GM21529 (cell line): ENCODE results near the gene IDH3A.
"Not testable (repeated sequence)": the region's sequence is repeated elsewhere in the genome, so short reads cannot be mapped to it uniquely, and the experiment has no call there.

Experiments
- ATAC-seq: cut with Tn5 transposase; IDR thresholded peaks from one replicate; pipeline ENCODE4 v1.9.1; 2021; ENCODE audit not compliant: unreplicated experiment

IDH3A gene

DNA sequence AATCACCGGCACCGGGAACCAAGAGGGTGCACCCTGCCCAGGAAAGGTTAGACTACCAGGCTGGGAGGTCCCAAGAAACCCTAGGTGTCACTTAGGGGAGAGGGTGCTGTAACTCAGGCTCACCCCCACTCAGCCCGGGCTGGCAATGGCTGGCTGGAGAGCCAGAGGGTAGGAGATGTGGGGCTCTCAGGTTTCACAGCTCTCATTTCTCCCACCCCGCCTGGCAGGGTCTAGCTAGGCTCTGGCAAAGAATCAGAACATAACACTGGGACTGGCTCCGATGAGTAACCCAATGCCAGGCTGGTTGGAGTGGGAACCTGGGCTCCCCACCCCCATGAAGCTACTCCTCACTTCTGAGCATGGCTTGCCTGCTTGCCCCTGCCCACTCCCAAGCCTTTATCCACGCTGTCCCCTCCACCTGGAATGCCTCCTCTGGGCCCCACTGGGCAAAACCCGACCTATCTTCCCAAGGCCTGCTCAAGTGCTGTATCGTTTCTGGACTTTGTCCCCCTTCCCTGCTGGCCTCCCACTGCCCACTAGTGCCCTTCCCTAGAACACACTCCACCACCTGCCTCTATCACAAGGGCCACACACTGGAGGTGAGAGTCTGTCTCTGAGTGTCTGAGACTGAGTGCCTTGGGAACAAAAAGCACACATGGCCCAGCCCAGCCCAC lies 19.9 kb upstream of the IDH3A start:
- no peak for ATAC-seq

DNA sequence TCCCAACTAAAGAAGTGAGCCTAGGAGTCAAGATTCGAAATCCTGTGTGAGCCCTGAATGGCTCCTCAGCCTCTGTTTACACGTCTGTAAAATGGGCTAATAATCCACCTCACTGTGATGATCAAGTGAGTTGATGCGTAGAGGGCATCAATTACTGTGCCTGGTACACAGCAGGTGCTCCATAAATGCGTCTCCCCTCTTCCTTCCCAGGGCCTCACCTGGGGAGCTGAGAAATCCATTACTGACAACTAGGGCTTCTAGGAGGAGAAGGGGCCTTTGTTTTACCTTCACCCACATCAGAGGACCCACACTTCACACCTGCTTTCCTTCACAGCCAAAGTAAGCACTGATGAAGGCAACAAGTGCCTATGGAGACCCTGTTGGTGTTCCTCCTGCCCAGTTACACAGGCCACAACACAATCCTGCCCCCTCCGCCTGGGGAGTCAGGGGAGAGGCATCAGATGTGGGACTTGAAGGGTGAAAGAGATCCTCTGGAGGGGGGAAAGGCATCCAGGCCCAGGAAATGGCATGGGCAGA lies 19.3 kb upstream of the IDH3A start:
- ATAC-seq = no peak

DNA sequence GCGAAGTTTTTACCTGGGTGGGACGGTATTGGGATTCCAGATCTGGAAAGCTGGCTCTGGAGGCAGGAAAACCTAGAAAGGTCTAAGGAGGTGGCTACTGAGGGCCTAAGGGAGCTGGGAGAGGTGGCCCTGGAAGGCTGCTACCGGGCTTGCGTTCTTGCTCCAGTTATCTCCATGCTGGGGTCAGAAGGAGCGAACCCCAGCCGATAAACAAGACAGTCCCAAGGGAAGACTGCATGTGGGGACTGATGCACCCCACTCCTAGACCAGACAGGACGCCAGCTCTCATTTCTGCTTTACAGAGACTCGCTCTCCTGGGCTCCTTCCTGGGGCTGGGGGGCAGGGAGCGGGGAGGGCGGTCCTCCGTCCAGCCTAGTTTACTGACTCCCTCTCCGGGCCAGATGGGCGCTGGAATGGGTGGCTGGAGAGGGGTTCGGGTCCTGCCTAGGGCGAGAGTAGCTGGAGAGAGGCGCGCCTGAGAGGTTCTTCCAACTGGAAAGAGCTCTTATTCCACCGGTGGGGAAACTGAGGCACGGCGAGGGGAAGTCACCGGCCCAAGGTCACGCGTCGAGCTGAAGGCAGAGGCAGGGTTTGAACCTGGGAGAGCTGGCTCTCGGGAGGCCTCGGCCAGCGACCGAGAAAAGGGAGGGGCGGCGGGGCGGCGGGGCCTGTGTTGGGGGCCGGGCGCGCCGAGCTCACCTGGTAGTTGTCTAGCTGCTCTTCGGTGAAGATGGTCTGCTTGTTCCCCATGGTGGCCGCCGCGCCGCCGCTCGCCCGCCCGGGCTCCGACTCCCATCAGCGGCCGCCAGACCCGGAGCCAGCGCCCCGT lies 18.5 kb upstream of the IDH3A start:
- ATAC-seq = peak; percentile 32

DNA sequence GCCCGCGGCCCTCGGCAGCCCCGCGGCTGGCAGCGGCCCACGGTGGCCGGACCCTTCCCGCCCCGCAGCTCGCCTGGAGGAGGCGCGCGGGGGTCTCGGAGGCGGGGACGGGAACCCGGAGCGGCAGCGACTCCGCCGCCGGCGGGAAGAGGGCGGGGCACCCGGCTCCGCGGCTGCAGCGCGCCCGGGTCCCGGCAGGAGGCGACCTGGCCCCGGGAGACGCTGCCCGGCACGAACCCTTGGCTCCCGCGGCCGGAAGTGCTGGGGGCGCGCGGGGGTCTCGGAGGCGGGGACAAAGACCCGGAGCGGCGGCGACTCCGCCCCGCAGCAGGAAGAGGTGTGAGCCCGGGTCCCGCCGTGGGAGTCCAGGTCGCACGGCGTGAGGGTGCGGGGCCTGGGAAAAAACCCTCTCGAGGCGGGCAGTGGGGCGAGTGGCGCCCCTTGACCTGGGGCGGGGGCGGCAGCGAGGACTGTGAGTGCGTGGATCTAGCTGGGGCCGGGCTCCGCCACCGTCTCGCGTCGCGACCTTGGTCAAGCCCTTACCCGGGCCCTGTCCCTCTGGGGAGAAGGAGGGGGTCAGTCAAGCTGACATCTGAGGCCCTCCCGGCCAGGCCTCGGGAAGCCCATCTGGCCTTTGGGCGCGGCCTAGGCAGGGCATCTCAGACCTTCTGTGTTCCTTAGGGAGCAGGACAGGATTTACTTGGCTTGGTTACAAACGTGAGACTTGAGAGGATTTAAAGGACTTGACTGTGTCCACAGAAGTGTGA lies 17.7 kb upstream of the IDH3A start, which contains the start of gene CIB2:
TSS of gene CIB2 (minus strand) at position 151 of the 767 bp plus-strand sequence. CDS start 230 bp downstream, outside the sequence.
- ATAC-seq = peak; percentile 80

DNA sequence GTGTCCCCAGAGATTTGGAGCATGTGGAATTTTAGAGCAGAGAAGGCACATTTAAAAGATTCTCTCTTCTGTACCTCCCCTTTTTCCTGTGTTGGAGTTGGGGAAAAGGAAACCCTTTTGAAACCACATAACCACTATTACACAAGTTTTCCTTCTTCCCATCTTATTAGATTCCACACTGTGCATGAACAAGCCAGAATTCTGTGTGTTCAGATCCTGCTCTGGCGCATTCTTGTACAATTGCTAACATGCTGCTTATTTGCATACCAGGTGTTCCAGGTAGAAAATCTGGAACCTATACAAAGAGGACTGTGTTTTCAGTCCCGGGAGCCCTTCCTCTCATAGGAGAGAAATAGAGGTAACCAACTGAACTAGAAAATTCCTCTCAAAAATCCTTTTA lies 15.4 kb upstream of the IDH3A start:
- ATAC-seq = no peak

DNA sequence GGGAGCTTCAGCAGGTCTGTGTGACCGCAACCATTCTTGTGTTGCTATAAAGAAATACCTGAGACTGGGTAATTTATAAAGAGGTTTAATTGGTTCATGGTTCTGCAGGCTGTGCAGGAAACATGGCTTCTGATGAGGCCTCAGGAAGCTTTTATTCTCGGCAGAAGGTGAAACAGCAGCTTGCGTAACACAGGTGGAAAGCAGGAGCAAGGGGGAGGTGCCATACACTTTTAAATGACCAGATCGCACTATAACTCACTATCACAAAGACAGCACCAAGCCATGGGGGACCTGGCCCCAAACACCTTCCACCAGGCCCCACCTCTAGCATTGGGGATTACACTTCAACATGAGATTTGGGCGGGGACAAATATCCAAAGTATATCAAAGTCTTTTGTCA lies 9.6 kb upstream of the IDH3A start:
- no peak for ATAC-seq

DNA sequence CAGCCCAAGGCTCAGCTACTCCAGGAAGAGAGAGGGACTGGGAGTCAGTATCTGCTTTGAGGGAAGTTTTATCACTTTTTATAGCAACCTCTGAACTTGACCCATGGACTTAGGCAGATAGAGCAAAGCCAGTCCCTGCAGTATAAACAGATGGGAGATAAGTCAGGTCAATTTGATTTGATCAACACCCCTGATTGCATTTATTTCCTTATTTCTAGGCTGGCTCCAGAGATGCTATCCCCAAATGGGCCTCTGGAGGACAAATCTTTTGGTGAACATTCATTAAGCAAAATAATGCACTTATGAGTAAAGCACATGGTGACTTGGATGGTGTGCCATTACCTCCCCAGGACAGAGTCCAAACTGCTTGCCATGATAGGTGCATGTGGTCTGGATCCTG lies 8.9 kb upstream of the IDH3A start:
- no peak for ATAC-seq

DNA sequence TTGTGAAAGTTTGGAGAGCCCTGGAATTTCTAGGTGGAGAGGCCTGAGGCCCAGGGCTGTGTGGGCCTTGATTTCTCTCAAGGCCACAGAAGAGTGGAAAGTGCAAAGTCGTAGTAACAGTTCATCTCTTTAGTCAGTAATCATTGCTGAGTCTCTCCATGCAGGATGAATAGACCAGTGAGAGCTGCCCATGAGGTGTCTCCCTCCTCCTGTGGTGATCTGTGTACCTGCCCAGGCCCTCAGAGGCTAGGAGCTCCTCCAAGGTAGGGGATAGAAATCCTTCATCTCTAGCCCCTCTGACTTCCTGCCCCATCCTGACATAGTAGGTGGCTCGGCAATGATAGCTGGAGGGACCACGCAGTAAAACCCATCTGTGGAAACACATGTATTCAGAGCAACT lies 6.8 kb upstream of the IDH3A start:
- ATAC-seq = no peak

DNA sequence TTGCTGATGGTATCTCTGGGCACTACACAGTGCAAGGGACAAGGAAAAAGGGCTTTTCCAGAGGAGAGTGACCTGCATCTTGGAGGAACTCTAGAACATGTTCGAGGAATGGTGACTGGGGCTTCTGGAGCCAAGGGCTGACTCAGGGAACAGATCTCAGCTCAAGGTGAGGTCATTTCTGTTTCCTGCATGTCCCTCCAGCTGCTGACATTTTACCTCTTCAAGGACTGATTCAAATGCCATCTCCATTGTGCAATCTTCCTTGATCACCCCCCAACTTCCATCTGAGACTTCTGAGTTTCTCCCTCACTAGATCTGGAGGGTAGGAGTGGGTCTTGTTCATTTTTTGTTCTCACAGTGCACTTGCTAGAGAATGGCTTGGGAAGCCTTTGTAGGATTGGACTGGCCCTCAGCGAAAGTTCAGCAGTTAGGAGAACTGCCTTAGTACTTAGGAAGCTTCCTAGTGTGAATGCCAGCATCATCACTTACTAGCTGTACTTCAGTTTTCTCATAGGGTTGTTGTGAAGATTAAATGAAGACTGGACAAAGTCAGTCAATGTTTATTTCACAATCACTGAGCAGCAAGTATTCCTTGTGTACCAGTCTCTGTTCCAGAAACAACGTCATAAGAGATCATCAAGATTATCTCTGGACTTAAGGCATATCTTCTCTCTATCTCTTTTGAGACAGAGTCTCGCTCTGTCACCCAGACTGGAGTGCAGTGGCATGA lies 2.6 kb upstream of the IDH3A start:
- ATAC-seq = no peak

DNA sequence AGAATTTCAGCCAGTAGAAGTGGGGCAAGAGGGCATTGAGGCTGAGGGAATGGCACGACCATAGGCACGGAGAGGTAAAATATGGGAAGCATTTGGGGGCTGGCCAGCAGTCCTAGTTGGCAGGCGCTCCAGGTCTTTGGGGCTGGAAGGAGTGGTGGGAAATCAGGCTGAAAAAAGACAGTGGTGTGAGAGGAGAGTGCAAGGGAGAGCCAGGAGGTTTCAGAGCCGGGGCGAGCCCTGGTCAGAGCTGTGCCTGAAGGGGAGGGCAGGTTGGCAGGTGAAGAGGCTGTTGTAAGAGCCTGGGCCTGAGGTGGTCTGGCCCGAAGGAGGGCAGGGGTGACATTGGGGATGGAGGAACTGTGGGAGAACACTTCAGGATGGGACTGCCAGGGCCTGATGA lies 1.6 kb upstream of the IDH3A start:
- ATAC-seq = no peak

DNA sequence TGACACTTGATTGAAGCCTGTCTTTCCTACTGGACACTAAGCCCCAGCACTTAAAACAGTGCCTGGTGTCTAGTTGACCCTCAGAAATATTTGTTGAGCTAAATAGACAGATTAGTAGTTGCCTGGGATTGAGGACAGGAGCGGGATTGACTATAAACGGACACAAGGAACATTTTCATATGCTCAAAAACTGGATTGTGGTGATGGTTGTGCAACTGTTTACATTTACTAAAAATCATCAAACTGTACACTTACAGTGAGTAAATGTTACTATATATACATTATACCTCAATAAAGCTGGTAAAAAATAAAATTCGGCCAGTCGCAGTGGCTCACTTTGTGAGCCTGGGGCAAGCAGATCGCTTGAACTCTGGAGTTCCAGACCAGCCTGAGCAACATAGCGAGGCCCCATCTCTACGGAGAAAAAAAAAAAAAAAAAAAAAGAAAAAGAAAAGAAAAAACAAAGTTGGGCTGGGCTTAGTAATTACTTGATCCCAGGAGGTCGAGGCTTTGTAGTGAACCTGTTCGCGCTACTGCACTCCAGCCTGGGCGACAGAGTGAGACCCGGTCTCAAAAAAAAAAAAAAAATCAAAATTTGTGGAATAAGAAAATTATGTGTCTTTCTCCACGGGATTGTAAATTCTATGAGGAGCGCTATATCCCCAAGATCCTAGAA lies 632 bp upstream of the IDH3A start:
- ATAC-seq = no peak

DNA sequence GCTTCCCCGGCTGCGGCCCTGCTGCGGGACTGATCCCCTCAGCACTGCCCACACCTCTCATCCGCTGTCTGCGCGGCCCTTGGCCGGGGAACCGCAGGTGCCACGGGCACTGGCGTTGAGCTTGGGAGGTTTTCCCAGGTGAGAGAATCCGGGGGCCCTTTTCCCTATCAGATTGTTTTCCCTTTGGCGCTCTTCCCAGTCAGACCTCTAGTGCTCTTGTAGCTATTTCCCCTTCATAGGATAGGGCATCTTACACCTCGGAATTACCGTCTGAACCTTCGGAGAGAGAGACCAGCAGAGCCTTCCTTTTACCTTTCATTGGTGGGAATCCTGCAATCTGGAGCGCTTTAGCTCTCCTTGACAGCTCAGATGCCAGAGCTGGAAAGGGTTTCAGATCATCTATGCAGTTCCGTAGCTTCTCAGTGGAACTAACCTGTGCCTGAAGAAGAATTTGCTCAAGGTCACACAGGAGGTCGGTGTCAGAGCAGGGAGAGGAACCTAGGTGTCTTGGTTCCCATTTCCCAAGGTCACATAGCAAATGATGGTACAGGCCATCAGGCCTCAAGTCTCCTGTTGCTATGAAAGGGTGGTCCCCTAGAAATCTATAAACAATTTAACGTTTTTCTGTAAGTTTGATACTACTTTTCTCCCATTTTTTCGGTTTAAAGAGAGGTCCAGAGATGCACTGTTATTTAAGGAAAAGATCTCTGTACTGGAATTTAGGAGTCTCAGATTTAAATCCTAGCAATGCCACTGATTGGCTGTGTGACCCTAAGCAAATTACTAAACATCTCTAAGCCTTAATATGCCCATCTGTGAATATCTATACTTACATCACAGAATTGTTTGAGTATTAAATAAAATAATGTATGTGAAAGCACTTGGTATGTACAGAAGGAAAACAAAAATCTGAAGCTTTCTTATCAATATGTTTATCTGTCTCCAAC lies 916 bp downstream of the IDH3A start:
- ATAC-seq = peak; percentile 7

DNA sequence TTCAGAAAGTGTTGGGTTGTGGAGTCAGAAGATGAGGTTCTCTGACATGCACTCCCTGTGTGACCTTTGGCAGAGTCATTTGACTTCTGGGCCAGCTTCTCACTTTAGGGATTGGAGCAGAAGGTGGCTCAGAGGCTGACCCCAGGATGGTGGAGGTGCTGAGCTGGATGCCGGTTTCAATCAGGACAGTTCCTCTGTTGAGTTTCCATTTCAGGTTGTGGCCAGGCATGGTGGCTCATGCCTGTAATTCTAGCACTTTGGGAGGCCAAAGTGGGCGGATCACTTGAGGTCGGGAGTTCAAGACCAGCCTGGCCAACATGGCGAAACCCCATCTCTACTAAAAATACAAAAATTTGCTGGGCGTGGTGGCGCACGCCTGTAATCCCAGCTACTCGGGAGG lies 1.9 kb downstream of the IDH3A start:
- not testable (repeated sequence) for ATAC-seq

DNA sequence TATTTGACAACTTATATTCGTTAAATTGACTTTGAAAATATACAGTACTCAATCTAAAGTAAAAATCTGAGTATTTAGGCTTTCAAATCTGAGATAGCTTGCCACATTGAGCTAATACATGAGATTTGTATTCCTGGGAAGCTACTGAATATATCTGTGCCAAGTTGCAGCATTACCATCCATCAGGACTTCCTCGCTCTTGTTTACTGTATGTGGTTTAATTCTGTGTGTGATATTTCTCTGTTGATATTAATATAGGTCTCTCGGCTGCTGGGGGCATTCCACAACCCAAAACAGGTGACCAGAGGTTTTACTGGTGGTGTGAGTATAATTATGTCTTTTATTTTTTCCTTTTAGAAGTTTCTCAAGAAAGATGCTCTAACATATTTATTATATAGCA lies 5.8 kb downstream of the IDH3A start:
- ATAC-seq = no peak

DNA sequence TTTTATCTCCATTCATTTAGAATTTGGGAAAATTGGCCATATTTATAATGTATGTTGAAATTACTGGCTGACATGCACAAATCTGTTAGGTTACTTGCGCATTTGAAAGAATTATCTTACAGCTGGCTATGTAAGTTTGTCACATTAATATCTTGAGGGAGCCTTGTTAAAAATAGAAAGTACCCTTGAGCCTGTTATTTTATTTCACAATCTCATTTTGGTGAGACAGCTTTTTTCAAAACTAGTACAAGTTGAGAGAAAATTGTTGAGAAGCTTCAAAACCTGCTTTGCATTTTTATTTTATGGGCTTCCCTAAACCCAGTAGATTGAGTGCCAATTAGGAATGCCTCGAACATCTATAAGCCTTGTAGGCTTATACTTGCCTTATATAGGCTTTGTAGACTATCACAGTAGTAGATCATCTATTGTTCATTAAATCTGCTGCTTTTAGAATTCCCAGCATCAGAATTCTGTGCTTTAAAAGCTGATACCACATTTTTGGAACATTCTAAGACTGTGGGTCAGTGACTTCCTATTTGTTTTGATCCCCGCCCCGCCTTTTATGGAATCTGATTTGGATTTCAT lies 6.3 kb downstream of the IDH3A start:
- ATAC-seq = no peak

DNA sequence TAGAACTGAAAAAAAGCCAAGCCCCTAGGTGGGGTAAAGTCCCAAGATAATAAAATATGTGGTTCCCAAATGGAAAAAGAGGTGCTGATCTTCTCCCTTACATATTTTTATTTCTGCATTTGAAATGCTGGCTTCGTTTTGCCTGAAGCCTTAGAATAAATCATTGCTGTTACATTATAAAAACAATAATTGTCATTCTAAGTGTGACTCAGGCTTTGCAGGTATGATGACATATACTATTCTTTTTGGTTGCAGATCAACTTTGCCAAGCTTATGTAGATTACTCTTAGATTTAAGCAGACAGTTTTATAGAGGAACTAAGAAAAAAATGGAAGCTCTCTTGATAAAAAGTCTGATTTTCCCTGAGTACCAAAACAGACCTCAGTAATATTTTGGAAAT lies 7.5 kb downstream of the IDH3A start:
- ATAC-seq = no peak

DNA sequence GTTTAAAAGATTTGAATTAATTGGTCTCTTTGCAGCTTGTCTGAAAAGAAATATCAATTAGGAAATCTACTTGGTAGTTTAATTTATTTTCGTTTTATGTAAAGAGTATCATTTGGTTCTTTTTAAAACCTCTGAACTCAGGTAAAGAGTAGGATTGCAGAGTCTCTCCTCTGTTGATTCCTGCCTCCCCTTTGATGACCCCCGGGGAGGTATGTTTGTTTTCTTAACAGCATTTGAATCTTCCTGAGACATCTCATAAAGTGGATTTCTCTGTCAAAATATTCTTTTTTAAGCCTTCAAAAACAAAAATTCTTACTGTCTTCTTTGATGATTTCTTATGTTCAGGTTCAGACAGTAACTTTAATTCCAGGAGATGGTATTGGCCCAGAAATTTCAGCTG lies 8.0 kb downstream of the IDH3A start:
- ATAC-seq = no peak

DNA sequence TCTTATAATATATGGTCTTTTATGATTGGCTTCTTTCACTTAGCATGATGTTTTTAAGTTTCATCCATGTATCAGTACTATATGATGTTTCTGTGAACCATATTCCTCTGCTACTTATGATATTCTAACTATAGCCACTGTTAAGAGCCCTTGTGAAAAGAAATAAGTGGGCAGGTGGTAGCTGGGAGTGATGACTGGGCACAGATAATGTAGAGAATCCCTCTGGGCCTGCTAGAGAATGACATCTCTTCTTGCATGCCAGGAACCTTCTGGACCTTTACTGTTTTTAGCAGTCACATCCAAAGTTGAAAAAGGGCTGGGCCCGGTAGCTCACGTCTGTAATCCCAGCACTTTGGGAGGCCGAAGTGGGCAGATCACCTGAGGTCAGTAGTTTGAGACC lies 10.2 kb downstream of the IDH3A start:
- no peak for ATAC-seq

DNA sequence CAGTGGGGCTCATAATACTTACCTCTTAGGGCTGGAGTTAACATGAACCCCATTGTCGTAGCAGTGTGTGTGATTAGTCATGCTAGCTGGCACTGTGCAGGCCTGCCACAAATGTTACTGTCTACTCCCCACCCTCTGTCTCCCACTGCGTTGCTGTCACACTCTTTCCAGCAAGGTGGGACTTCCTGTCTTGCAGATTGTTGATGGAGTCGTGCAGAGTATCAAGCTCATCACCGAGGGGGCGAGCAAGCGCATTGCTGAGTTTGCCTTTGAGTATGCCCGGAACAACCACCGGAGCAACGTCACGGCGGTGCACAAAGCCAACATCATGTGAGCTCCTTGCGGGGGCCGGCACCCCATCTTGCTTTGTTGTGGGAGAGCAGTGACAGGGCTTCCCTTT lies 12.9 kb downstream of the IDH3A start:
- no peak for ATAC-seq
